GM18526 (cell line): ENCODE measurements around the gene CYB5R4.

Source experiments
- POLR2A ChIP-seq: IDR thresholded peaks from 3 replicates; pipeline ENCODE4 v1.6.1; 2011; ENCODE audit not compliant: insufficient read length; ENCODE audit errors: extremely low read depth

The CYB5R4 gene

GRCh38 chr6:83853178-83854000 lies 6.1 kb upstream of the CYB5R4 start, which contains the start of gene RIPPLY2:
RIPPLY2 (plus strand) TSS chr6:83853360; CDS start chr6:83853417, 57 bp downstream.
- TF ChIP-seq POLR2A, result no peak

- no peak for TF ChIP-seq POLR2A
Observed at GRCh38 chr6:83854001-83854501, 5.4 kb upstream of the CYB5R4 start.

- no peak for TF ChIP-seq POLR2A
Observed at GRCh38 chr6:83854766-83855165, 4.7 kb upstream of the CYB5R4 start.

GRCh38 chr6:83860359-83860755 lies 868 bp downstream of the CYB5R4 start:
- TF ChIP-seq POLR2A, result no peak

- TF ChIP-seq POLR2A, result no peak
Observed at GRCh38 chr6:83860782-83861495, 1.4 kb downstream of the CYB5R4 start.

- TF ChIP-seq POLR2A, result no peak
Observed at GRCh38 chr6:83862776-83863471, 3.4 kb downstream of the CYB5R4 start.

GRCh38 chr6:83867043-83867442 lies 7.6 kb downstream of the CYB5R4 start:
- TF ChIP-seq POLR2A, result no peak

GRCh38 chr6:83867527-83868161 lies 8.2 kb downstream of the CYB5R4 start:
- TF ChIP-seq POLR2A, result no peak

GRCh38 chr6:83868639-83869038 lies 9.2 kb downstream of the CYB5R4 start:
- no peak for TF ChIP-seq POLR2A

- TF ChIP-seq POLR2A, result no peak
Observed at GRCh38 chr6:83870649-83871048, 11.2 kb downstream of the CYB5R4 start.

GRCh38 chr6:83872386-83873118 lies 13.1 kb downstream of the CYB5R4 start:
- no peak for TF ChIP-seq POLR2A

GRCh38 chr6:83873869-83874268 lies 14.4 kb downstream of the CYB5R4 start:
- TF ChIP-seq POLR2A, result no peak

GRCh38 chr6:83875843-83876242 lies 16.4 kb downstream of the CYB5R4 start:
- TF ChIP-seq POLR2A, result no peak

GRCh38 chr6:83878902-83879644 lies 19.6 kb downstream of the CYB5R4 start:
- no peak for TF ChIP-seq POLR2A

- TF ChIP-seq POLR2A, result no peak
Observed at GRCh38 chr6:83879746-83880145, 20.3 kb downstream of the CYB5R4 start.
